Kidney epithelial cell (primary cell): ENCODE results near the gene TTF1. TPM values are rescaled to one million over a fixed set of nuclear protein-coding genes. Genes with fewer than 3 reads are reported as not detected.
A peak's percentile ranks its signal among the peaks of the same experiment; 100 is the strongest.

Experiments
- DNase-seq: peaks from one replicate; pipeline ENCODE4 v3.0.0-alpha.2; 2010; ENCODE audit warnings: low read depth
- H3K27me3 ChIP-seq: 2 replicates; pipeline ENCODE4 v1.6.0; 2011; ENCODE audit warnings: low read length; ENCODE audit not compliant: control insufficient read depth, insufficient read depth
- H3K36me3 ChIP-seq: 2 replicates; pipeline ENCODE4 v1.5.1; 2011; ENCODE audit warnings: low read length; ENCODE audit not compliant: control insufficient read depth, insufficient read depth
- H3K4me3 ChIP-seq: 2 replicates; pipeline ENCODE4 v1.5.1; 2011; ENCODE audit warnings: low read depth, mild to moderate bottlenecking, control low read depth, low read length
- CTCF ChIP-seq: IDR thresholded peaks from 2 replicates; pipeline ENCODE4 v1.5.1; 2011; ENCODE audit warnings: mild to moderate bottlenecking, moderate library complexity, low read length, control low read depth, inconsistent platforms; ENCODE audit not compliant: insufficient read depth, poor library complexity, severe bottlenecking
- total RNA-seq: library from RNA; depleted of rRNA; stranded (reverse); fragments of >200 nt; gene quantifications from 2 replicates; pipeline ENCODE4 v1.2.3, GENCODE V29; 2015

Gene TTF1
- total RNA-seq, 1 donor from 2014 or later = 11.5 TPM

- Histone ChIP-seq H3K27me3 (no peaks in the 10 kb centered on the region), H3K4me3 (no peak overlapping the region), H3K36me3 (peaks cover 1% of the 10 kb centered on the region)
- no peak for TF ChIP-seq CTCF
- no peak for DNase-seq
These were observed 50.2 kb downstream of the TTF1 start for GRCh38 chr9:132356324-132356924.

GRCh38 chr9:132354637-132355355, 51.8 kb downstream of the TTF1 start, which contains the start of gene SETX:
Gene SETX, minus strand, starts transcription at chr9:132354986. Its CDS starts 5,558 bp downstream, at chr9:132349428.
- Histone ChIP-seq H3K36me3 (peaks cover 1% of the 10 kb centered on the region), H3K27me3 (no peaks in the 10 kb centered on the region), H3K4me3 (peak within 1 kb of the TSS; percentile 82)
- TF ChIP-seq CTCF = no peak
- DNase-seq = peak; percentile 81

GRCh38 chr9:132351404-132352045, 55.1 kb downstream of the TTF1 start:
- no peaks in the 10 kb centered on the region for H3K27me3 ChIP-seq
- DNase-seq = no peak

GRCh38 chr9:132350861-132351315, 55.8 kb downstream of the TTF1 start:
- Histone ChIP-seq H3K36me3 (peaks cover 1% of the 10 kb centered on the region), H3K27me3 (no peaks in the 10 kb centered on the region), H3K4me3 (no peak overlapping the region)
- no peak for DNase-seq
- no peak for TF ChIP-seq CTCF

More at GRCh38 chr9:132351404-132352045, 55.1 kb downstream of the TTF1 start:
- TF ChIP-seq CTCF = no peak
- Histone ChIP-seq H3K36me3 (peaks cover 1% of the 10 kb centered on the region), H3K4me3 (no peak overlapping the region)

- Histone ChIP-seq H3K36me3 (peaks cover 1% of the 10 kb centered on the region), H3K27me3 (no peaks in the 10 kb centered on the region), H3K4me3 (no peak overlapping the region)
- peak; percentile 16 for DNase-seq
- no peak for TF ChIP-seq CTCF
These were observed 58.0 kb downstream of the TTF1 start for GRCh38 chr9:132348676-132349075.
